Stimulated activated effector memory CD8-positive, alpha-beta T cell treated with anti-CD3 and anti-CD28 coated beads, Interleukin-12 subunit alpha, Interleukin-12 subunit beta, amount 100 ng/mL, for 72 hours (primary cell): ENCODE measurements around the gene ANKS3.

Experiments
- ATAC-seq: fragments of 150-1000 bp; cut with Tn5 transposase; 2 replicates; pipeline ENCODE4 v1.10.0; 2021
- DNase-seq, 2 donors: peaks; one replicate each; pipeline ENCODE4 v3.0.0; 2021 to 2022; ENCODE audit warnings: low spot score in 2 of 2
- H3K27ac Mint-ChIP-seq: one replicate; pipeline ENCODE4 v1.8.0; 2022; ENCODE audit warnings: mild to moderate bottlenecking, mixed read lengths
- H3K36me3 Mint-ChIP-seq: one replicate; pipeline ENCODE4 v1.8.0; 2022; ENCODE audit warnings: mild to moderate bottlenecking, mixed read lengths
- H3K4me1 Mint-ChIP-seq: one replicate; pipeline ENCODE4 v1.8.0; 2022; ENCODE audit warnings: mixed read lengths
- H3K4me3 Mint-ChIP-seq: one replicate; pipeline ENCODE4 v1.8.0; 2022; ENCODE audit warnings: mild to moderate bottlenecking, mixed read lengths
- H3K9me3 Mint-ChIP-seq: one replicate; pipeline ENCODE4 v1.8.0; 2022; ENCODE audit warnings: mixed read lengths

The ANKS3 gene

GRCh38 chr16:4734063-4734729 lies at the start of gene ANKS3, which contains the start of gene DNAAF8:
TSS of gene ANKS3 (minus strand) at chr16:4734271. CDS start at chr16:4730149, 4,122 bp downstream.
TSS of gene DNAAF8 (plus strand) at chr16:4734537. CDS start at chr16:4736515, 1,978 bp downstream.
- H3K9me3 Mint-ChIP-seq, result no peaks in the 10 kb centered on the region
- DNase-seq (peak; percentile 73 to 89), ATAC-seq (peak; percentile 88)
- H3K36me3 Mint-ChIP-seq, result peaks cover 20% of the 10 kb centered on the region
- H3K4me3 Mint-ChIP-seq, result peak within 1 kb of the TSS; percentile 90
- peak within 1 kb of the TSS; percentile 90 for H3K27ac Mint-ChIP-seq
- H3K4me1 Mint-ChIP-seq, result peaks cover 26% of the 10 kb centered on the region

GRCh38 chr16:4783251-4783950 lies 49.3 kb upstream of the ANKS3 start:
- ATAC-seq (no peak), DNase-seq (no peak)
- H3K4me1 Mint-ChIP-seq, result peaks cover 7% of the 10 kb centered on the region
- H3K4me3 Mint-ChIP-seq, result no peak overlapping the region
- no peaks in the 10 kb centered on the region for H3K9me3 Mint-ChIP-seq
- no peak overlapping the region for H3K27ac Mint-ChIP-seq
- H3K36me3 Mint-ChIP-seq, result no peaks in the 10 kb centered on the region

GRCh38 chr16:4780235-4780634 lies 46.2 kb upstream of the ANKS3 start:
- no peak overlapping the region for H3K4me3 Mint-ChIP-seq
- no peak overlapping the region for H3K27ac Mint-ChIP-seq
- H3K36me3 Mint-ChIP-seq, result no peaks in the 10 kb centered on the region
- H3K4me1 Mint-ChIP-seq, result no peaks in the 10 kb centered on the region
- DNase-seq (no peak), ATAC-seq (no peak)
- no peaks in the 10 kb centered on the region for H3K9me3 Mint-ChIP-seq

GRCh38 chr16:4778050-4778392 lies 44.0 kb upstream of the ANKS3 start:
- DNase-seq, result no peak
- Mint-ChIP-seq H3K36me3 (no peaks in the 10 kb centered on the region), H3K4me1 (no peaks in the 10 kb centered on the region), H3K27ac (no peak overlapping the region), H3K9me3 (no peaks in the 10 kb centered on the region), H3K4me3 (no peak overlapping the region)
- no peak for ATAC-seq

- no peak for ATAC-seq
- Mint-ChIP-seq H3K27ac (no peak overlapping the region), H3K9me3 (no peaks in the 10 kb centered on the region), H3K36me3 (no peaks in the 10 kb centered on the region), H3K4me3 (no peak overlapping the region), H3K4me1 (no peaks in the 10 kb centered on the region)
- no peak for DNase-seq
Measured at GRCh38 chr16:4777339-4778049, 43.4 kb upstream of the ANKS3 start.

GRCh38 chr16:4776141-4776705 lies 42.2 kb upstream of the ANKS3 start:
- no peak for ATAC-seq
- no peaks in the 10 kb centered on the region for H3K36me3 Mint-ChIP-seq
- no peak overlapping the region for H3K4me3 Mint-ChIP-seq
- no peaks in the 10 kb centered on the region for H3K4me1 Mint-ChIP-seq
- H3K9me3 Mint-ChIP-seq, result no peaks in the 10 kb centered on the region
- no peak overlapping the region for H3K27ac Mint-ChIP-seq
- no peak for DNase-seq

GRCh38 chr16:4775005-4775404 lies 40.9 kb upstream of the ANKS3 start:
- Mint-ChIP-seq H3K4me3 (no peak overlapping the region), H3K9me3 (no peaks in the 10 kb centered on the region), H3K27ac (no peak overlapping the region), H3K4me1 (no peaks in the 10 kb centered on the region), H3K36me3 (no peaks in the 10 kb centered on the region)
- DNase-seq, result no peak
- ATAC-seq, result no peak

- no peak for DNase-seq
- H3K4me1 Mint-ChIP-seq, result peaks cover 23% of the 10 kb centered on the region
- no peak for ATAC-seq
- H3K9me3 Mint-ChIP-seq, result no peaks in the 10 kb centered on the region
- H3K4me3 Mint-ChIP-seq, result no peak overlapping the region
- H3K27ac Mint-ChIP-seq, result no peak overlapping the region
- peaks cover 11% of the 10 kb centered on the region for H3K36me3 Mint-ChIP-seq
Measured at GRCh38 chr16:4772351-4772750, 38.3 kb upstream of the ANKS3 start.

- peaks cover 23% of the 10 kb centered on the region for H3K4me1 Mint-ChIP-seq
- H3K27ac Mint-ChIP-seq, result no peak overlapping the region
- ATAC-seq (no peak), DNase-seq (no peak)
- peaks cover 16% of the 10 kb centered on the region for H3K36me3 Mint-ChIP-seq
- no peaks in the 10 kb centered on the region for H3K9me3 Mint-ChIP-seq
- H3K4me3 Mint-ChIP-seq, result no peak overlapping the region
Measured at GRCh38 chr16:4771646-4772045, 37.6 kb upstream of the ANKS3 start.

- Mint-ChIP-seq H3K27ac (peak overlapping the region; percentile 85), H3K36me3 (peaks cover 25% of the 10 kb centered on the region), H3K9me3 (no peaks in the 10 kb centered on the region), H3K4me3 (peak overlapping the region; percentile 88), H3K4me1 (peaks cover 31% of the 10 kb centered on the region)
- ATAC-seq (no peak), DNase-seq (no peak)
Measured at GRCh38 chr16:4769306-4769638, 35.2 kb upstream of the ANKS3 start.

- H3K4me1 Mint-ChIP-seq, result peaks cover 31% of the 10 kb centered on the region
- peak overlapping the region; percentile 88 for H3K4me3 Mint-ChIP-seq
- ATAC-seq (peak; percentile 81), DNase-seq (peak; percentile 68 to 94)
- no peaks in the 10 kb centered on the region for H3K9me3 Mint-ChIP-seq
- peak overlapping the region; percentile 85 for H3K27ac Mint-ChIP-seq
- peaks cover 30% of the 10 kb centered on the region for H3K36me3 Mint-ChIP-seq
Measured at GRCh38 chr16:4768549-4769305, 34.7 kb upstream of the ANKS3 start.

GRCh38 chr16:4767872-4768548 lies 33.9 kb upstream of the ANKS3 start:
- DNase-seq, result no peak

GRCh38 chr16:4766875-4767628 lies 33.0 kb upstream of the ANKS3 start, which contains the start of gene ZNF500:
TSS of gene ZNF500 (minus strand) at chr16:4767162. CDS start at chr16:4765978, 1,184 bp downstream.
- DNase-seq (peak; percentile 93 to 99), ATAC-seq (peak; percentile 86)
- Mint-ChIP-seq H3K9me3 (no peaks in the 10 kb centered on the region), H3K4me3 (peak within 1 kb of the TSS; percentile 88), H3K36me3 (peaks cover 47% of the 10 kb centered on the region), H3K27ac (peak within 1 kb of the TSS; percentile 85), H3K4me1 (peaks cover 31% of the 10 kb centered on the region)

More at GRCh38 chr16:4767872-4768548, 33.9 kb upstream of the ANKS3 start:
- H3K4me1 Mint-ChIP-seq, result peaks cover 31% of the 10 kb centered on the region
- H3K27ac Mint-ChIP-seq, result peak overlapping the region; percentile 85
- H3K4me3 Mint-ChIP-seq, result peak overlapping the region; percentile 88
- no peaks in the 10 kb centered on the region for H3K9me3 Mint-ChIP-seq
- H3K36me3 Mint-ChIP-seq, result peaks cover 38% of the 10 kb centered on the region
- peak; percentile 2 for ATAC-seq
